ENCODE data around the gene CAPN14.

The CAPN14 gene

DNA sequence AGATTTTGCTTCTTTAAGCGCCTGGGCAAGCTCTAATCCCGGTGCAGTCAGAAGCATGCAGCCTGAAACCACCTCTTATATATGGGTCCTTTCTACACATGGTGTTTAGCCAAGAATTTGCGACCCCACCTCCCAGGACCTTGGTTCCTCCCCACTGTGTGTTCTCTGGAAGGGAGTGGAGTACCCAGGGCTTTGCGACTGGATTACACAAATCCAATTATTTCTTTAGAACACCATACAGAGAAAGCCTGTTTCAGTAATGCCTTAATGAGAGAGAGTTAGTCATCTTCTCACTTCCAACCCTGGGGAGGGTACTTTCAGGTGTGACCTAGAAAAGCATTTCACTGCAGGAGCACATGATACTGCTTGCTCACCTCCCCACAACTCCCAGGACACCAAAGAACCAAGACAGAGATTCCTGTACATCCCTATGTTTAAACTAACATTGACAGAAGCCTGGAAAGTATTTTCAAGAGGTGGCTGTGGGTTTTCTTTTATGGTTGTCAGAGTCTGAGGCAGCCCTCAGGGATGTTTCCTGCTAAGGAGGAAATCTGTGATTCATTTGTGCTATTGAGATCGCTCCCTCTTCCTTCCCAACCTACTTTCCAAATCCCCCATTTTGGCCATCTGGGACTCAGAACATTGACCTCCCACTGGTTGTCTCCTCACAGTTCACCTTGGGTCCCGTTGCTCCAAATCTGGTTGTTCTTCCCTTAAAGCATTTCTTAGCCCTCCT, at the start of gene CAPN14:
Gene CAPN14, minus strand, starts transcription at position 51 of the 736 bp plus-strand sequence. CDS start 12,068 bp downstream, outside the sequence.
- no peak for DNase-seq

- DNase-seq = no peak
Measured at GRCh38 chr2:31266804-31267203, 49.5 kb upstream of the CAPN14 start.

GRCh38 chr2:31265234-31265633, 47.9 kb upstream of the CAPN14 start:
- DNase-seq = no peak

DNA sequence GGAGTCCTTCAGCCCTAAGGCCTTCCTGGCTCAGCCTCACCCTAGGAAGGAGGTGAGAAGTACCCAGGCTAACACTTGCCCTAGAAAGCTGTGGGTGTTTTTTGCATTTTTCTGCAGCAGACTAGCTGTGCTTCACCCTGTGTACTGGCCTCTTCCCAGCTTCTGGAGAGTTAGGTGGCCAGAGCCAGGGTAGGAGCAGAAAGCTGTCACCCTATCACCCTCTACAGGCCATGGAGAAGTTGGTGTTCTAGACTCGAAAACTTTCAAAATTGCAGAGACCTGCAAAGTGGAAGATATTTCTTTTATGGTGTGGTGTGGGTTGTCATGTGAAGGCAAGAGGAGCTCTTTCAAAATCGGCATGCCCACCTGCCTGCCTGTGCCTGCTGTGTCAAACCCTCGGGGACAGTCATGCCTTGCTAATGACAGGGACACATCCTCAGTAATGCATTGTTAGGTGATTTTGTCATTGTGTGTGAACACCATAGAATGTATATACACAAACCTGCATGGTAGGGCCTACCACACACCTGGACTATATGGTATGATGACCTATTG, 46.4 kb upstream of the CAPN14 start:
- no peak for DNase-seq

GRCh38 chr2:31260870-31261269, 43.6 kb upstream of the CAPN14 start:
- DNase-seq = no peak

GRCh38 chr2:31259075-31259474, 41.8 kb upstream of the CAPN14 start:
- no peak for DNase-seq

DNA sequence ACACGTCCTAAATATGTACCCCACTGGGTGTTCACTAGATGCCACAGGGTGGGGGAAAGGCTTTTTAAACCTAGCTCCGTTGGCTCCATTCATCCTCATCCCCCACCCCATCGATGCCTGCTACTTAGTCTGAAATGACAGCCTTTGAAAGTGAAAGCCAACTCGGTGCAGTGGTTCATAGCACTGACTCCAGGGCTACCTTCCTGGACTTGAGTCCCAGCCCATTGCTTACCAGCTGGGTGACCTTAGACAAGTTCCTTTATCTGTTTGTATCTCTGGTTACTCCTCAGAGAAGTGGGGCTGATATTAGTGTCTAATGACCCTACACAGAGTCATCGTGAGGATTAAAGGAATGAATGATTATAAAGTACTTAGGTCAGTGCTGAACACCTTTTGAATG, 41.0 kb upstream of the CAPN14 start:
- no peak for DNase-seq

- DNase-seq = no peak
Measured at GRCh38 chr2:31256611-31257382, 39.5 kb upstream of the CAPN14 start.

DNA sequence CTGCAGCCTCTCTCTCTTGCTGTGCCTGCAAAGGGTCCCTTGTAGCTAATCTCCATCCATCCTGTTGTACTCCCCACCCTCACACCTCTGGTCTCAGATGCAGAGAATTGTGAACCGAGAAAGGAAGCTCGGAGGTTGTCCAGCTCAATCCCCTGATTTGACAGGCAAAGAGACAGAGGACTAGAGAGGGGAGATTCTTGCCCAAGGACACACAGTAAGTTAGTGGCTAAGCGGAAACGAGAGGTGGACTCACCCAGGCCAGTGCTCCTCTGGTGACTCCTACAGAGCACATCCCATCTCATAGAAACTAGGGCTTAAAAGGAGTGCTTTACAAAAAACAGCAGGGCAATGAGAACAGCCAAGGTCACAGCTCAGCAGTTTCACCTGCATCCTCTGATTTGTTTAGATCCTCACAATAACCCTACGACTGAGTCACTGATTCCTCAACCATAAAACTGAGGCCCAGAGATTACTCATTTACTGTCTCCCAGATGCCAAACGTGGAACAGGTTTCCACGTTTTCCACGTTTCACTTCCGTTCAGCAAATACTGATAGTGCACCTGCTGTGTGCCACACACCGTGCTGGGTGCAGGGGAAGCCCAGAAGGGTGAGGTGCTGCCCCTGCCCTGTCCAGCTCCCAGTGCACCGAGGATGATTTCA, 38.7 kb upstream of the CAPN14 start:
- DNase-seq = no peak

DNA sequence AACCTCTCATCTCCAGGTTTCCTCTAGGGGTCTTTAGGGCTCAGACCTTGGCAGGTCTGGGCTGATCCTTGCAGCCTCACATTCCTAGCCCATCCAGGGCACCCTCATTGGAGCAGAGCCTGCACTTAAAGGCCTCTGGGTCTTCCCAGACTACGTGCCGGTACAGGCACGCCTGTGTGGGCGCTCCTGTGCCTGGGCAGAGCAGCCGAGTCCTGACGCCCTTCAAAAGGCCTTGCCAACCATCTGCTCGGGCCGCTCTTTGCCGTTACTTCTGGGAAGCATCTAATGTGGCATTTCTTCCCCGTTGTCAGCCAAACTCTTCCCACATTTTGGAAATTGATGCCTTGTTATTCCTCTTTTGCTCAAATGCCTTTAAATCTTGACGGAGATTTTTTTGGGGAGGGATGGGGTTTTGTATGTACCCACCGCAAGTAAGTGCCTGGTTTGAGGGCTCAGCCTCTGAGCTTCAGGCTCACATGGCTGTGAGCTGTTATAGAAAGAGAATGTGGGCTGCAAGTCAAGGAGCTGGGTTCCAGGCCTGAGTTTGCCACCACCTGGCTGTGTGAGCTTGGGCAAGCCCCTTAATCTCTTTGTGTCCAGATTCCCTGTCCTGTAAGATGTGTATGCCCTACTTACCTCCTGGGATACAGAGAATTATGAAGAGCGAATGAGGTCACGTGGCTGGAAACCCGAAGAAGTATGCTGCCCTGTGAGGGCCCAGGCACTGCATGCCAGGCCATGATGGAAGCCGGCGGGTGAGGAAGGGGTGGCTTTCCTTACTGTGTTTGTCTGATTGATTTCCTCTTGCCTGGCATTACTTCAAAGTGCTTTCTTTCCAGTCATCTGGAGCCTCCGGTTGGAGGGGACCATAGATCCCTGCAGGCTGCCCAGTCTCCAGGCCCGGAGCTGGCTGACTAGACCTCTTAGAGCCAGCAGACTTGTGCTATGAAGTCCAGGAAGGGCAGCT, 37.2 kb upstream of the CAPN14 start:
- DNase-seq = no peak

- no peak for DNase-seq
Measured at GRCh38 chr2:31253356-31254131, 36.2 kb upstream of the CAPN14 start.

DNA sequence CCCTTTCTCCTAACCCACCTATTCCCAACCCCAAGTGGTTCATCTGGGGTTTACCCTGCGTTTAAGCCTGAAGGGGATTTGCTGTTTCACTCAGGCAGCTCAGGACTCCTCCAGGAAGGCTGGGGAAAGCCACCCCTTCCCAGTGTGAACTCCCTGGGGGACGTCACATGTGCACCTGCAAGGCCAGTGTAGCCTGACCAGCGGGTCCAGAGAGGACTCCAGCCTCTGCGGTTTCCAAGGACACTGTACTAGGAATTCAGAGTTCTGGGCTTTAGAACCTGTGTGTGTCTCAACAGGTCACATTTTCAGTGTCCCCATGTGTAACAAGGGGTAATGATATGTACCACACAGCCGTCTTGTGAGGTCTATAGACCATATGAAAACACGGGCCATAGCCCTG, 34.5 kb upstream of the CAPN14 start:
- no peak for DNase-seq

DNA sequence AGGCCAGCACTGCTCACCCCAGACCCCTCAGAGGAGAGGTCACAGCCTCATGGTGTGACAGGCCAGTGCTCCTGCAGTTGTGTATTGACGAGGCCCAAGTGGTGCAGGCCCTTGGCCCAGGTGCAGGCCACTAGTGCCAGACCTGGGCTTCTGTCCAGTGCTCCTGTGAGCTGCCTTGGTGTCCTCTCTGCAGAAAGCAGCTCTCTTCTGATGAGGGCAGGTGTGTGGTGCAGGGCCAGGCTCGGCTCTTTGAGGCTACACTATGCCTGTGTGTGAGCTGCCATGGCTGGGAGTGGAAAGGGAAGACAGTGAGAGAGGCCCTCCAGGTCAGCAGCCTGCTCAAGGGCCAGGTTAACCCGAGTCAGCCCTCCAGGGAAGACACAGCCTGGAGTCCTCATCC, 33.7 kb upstream of the CAPN14 start:
- DNase-seq = no peak

DNA sequence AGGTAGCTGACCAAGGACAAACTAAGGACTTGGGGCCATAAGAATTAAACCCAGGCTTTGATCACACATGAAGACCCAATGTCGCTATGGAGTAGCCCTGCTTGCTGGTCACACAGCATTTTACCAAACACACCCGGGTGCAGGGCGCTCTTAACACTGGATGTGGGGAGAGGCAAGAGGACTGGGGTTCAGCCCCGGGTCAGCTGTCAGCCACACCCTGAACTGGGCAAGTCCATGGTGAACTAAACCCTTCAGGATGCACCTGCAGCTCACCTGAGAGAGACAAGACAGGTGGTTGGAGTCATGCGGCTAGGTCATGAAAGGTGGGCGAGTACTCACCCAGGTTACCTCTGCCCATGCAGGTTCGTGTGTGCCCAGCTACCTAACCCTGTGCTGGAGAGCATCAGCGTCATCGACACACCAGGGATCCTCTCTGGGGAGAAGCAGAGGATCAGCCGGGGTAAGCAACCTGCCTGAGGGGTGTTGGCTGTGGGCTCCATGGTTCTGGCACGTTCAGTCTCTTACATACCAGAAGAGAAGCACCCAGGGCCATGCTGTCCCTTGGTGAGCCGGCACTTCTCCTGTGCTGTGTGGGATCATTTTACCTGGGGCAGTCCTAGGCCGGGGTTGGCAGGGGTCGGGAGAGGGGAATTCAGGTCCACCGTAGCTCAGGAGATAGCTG, 31.8 kb upstream of the CAPN14 start:
- DNase-seq = no peak

GRCh38 chr2:31248139-31248538, 30.8 kb upstream of the CAPN14 start:
- DNase-seq = no peak

- no peak for DNase-seq
Measured at GRCh38 chr2:31247711-31248110, 30.4 kb upstream of the CAPN14 start.

GRCh38 chr2:31246184-31246852, 29.0 kb upstream of the CAPN14 start:
- no peak for DNase-seq

DNA sequence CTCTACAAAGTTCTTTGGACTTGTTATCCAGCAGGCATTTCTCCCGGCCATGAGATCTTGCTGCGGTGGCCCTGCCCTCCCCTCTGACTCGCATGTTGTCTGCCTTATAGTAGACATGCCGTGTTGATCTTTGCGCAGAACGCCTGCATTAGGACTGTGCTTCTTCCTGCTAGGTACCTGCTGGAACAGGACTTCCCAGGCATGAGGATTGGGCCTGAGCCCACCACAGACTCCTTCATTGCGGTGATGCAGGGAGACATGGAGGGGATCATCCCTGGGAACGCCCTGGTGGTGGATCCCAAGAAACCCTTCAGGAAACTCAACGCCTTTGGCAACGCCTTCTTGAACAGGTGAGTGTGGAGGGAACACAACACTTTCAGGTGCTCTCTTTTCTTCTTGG, 26.8 kb upstream of the CAPN14 start:
- DNase-seq = no peak

- DNase-seq = no peak
Measured at GRCh38 chr2:31243053-31243452, 25.7 kb upstream of the CAPN14 start.

GRCh38 chr2:31241625-31242270, 24.4 kb upstream of the CAPN14 start:
- DNase-seq = no peak
